Chondrocyte (in vitro differentiated cells): ENCODE measurements around the gene CASP10. TPM values are rescaled to one million over a fixed set of nuclear protein-coding genes. Genes with fewer than 3 reads are reported as not detected.

ENCODE experiments used
- DNase-seq: peaks from one replicate; pipeline ENCODE4 v3.0.0; 2021; ENCODE audit warnings: mixed read lengths, low spot score
- H3K27ac Mint-ChIP-seq: one replicate; pipeline ENCODE4 v1.8.0; 2021; ENCODE audit warnings: mild to moderate bottlenecking, moderate library complexity, mixed read lengths; ENCODE audit not compliant: unreplicated experiment
- H3K27me3 Mint-ChIP-seq: 2 replicates; pipeline ENCODE4 v1.8.0; 2021; ENCODE audit warnings: low read depth, mixed read lengths
- H3K36me3 Mint-ChIP-seq: 2 replicates; pipeline ENCODE4 v1.8.0; 2021; ENCODE audit warnings: low read depth, mixed read lengths
- H3K4me1 Mint-ChIP-seq: 2 replicates; pipeline ENCODE4 v1.8.0; 2021; ENCODE audit warnings: low read depth, mild to moderate bottlenecking, mixed read lengths
- H3K4me3 Mint-ChIP-seq: one replicate; pipeline ENCODE4 v1.8.0; 2021; ENCODE audit warnings: mild to moderate bottlenecking, moderate library complexity, mixed read lengths; ENCODE audit not compliant: unreplicated experiment
- H3K9me3 Mint-ChIP-seq: 2 replicates; pipeline ENCODE4 v1.8.0; 2021; ENCODE audit warnings: low read depth, mixed read lengths
- CTCF ChIP-seq: fragments of 200-600 bp; sonication (generic); IDR thresholded peaks from 2 replicates; pipeline ENCODE4 v1.5.0; 2021; ENCODE audit warnings: antibody characterized with exemption, mild to moderate bottlenecking, moderate library complexity
- total RNA-seq: library from RNA; stranded (reverse); gene quantifications from 3 replicates; pipeline ENCODE4 v1.2.1, GENCODE V29; 2021

Gene CASP10
- total RNA-seq, 1 donor from 2014 or later, result 0.05 TPM

GRCh38 chr2:201256082-201256481 is 73.1 kb downstream of the CASP10 start:
- DNase-seq, result no peak
- H3K36me3 Mint-ChIP-seq, result no peaks in the 10 kb centered on the region

GRCh38 chr2:201257381-201257955 is 74.5 kb downstream of the CASP10 start:
- Mint-ChIP-seq H3K9me3 (no peaks in the 10 kb centered on the region), H3K4me1 (peaks cover 38% of the 10 kb centered on the region), H3K4me3 (peak overlapping the region; percentile 84), H3K27me3 (no peaks in the 10 kb centered on the region), H3K36me3 (no peaks in the 10 kb centered on the region), H3K27ac (peak overlapping the region; percentile 98)
- TF ChIP-seq CTCF, result no peak
- DNase-seq, result no peak

More at GRCh38 chr2:201256082-201256481, 73.1 kb downstream of the CASP10 start:
- TF ChIP-seq CTCF, result no peak
- Mint-ChIP-seq H3K27ac (no peak overlapping the region), H3K9me3 (no peaks in the 10 kb centered on the region), H3K4me1 (peaks cover 30% of the 10 kb centered on the region), H3K4me3 (no peak overlapping the region), H3K27me3 (no peaks in the 10 kb centered on the region)

GRCh38 chr2:201257956-201258665 is 75.2 kb downstream of the CASP10 start:
- DNase-seq, result no peak
- H3K27me3 Mint-ChIP-seq, result no peaks in the 10 kb centered on the region
- no peaks in the 10 kb centered on the region for H3K36me3 Mint-ChIP-seq
- no peak for TF ChIP-seq CTCF
- H3K9me3 Mint-ChIP-seq, result no peaks in the 10 kb centered on the region
- H3K4me1 Mint-ChIP-seq, result peaks cover 38% of the 10 kb centered on the region
- H3K27ac Mint-ChIP-seq, result peak overlapping the region; percentile 98
- peak overlapping the region; percentile 84 for H3K4me3 Mint-ChIP-seq

- TF ChIP-seq CTCF, result peak; percentile 64
- no peaks in the 10 kb centered on the region for H3K27me3 Mint-ChIP-seq
- no peaks in the 10 kb centered on the region for H3K9me3 Mint-ChIP-seq
- peak overlapping the region; percentile 84 for H3K4me3 Mint-ChIP-seq
- H3K27ac Mint-ChIP-seq, result peak overlapping the region; percentile 98
- H3K36me3 Mint-ChIP-seq, result no peaks in the 10 kb centered on the region
- DNase-seq, result no peak
- H3K4me1 Mint-ChIP-seq, result peaks cover 39% of the 10 kb centered on the region
Observed at GRCh38 chr2:201258666-201259615, 76.0 kb downstream of the CASP10 start.

- DNase-seq, result no peak
- Mint-ChIP-seq H3K36me3 (no peaks in the 10 kb centered on the region), H3K4me3 (no peak within 1 kb of the TSS), H3K27ac (no peak within 1 kb of the TSS), H3K4me1 (peaks cover 33% of the 10 kb centered on the region), H3K9me3 (no peaks in the 10 kb centered on the region), H3K27me3 (no peaks in the 10 kb centered on the region)
- TF ChIP-seq CTCF, result no peak
Observed at GRCh38 chr2:201260302-201260800, 77.4 kb downstream of the CASP10 start, which contains the start of gene CASP8. Gene CASP8 (plus strand): TSS chr2:201260536. CDS start chr2:201266487, 5,951 bp downstream.
